SH-SY5Y (cell line): ENCODE data around the gene BPIFA3.

ENCODE experiments used
- GATA2 ChIP-seq: IDR thresholded peaks from 2 replicates; pipeline ENCODE4 v1.6.1; 2011; ENCODE audit warnings: mild to moderate bottlenecking, low read depth, low read length
- GATA3 ChIP-seq: IDR thresholded peaks from 2 replicates; pipeline ENCODE4 v1.6.1; 2011; ENCODE audit warnings: low read depth, mild to moderate bottlenecking, low read length, moderate library complexity

- TF ChIP-seq GATA3 (no peak), GATA2 (no peak)
Measured at GRCh38 chr20:33199026-33199425, 18.1 kb upstream of the BPIFA3 start.
